ENCODE results near the gene SERPINA1. TPM values are rescaled to one million over a fixed set of nuclear protein-coding genes. Genes with fewer than 3 reads are reported as not detected.

The SERPINA1 gene
- total RNA-seq, 4 donors from 2014 or later = 102 to 1,757 (median 637) TPM

- no peak for TF ChIP-seq POLR2A (IDR thresholded peaks at IDR 0.05)
- TF ChIP-seq, protein P1, sequence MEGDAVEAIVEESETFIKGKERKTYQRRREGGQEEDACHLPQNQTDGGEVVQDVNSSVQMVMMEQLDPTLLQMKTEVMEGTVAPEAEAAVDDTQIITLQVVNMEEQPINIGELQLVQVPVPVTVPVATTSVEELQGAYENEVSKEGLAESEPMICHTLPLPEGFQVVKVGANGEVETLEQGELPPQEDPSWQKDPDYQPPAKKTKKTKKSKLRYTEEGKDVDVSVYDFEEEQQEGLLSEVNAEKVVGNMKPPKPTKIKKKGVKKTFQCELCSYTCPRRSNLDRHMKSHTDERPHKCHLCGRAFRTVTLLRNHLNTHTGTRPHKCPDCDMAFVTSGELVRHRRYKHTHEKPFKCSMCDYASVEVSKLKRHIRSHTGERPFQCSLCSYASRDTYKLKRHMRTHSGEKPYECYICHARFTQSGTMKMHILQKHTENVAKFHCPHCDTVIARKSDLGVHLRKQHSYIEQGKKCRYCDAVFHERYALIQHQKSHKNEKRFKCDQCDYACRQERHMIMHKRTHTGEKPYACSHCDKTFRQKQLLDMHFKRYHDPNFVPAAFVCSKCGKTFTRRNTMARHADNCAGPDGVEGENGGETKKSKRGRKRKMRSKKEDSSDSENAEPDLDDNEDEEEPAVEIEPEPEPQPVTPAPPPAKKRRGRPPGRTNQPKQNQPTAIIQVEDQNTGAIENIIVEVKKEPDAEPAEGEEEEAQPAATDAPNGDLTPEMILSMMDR (IDR thresholded peaks at IDR 0.05) = no peak
- Histone ChIP-seq H3K9me3 (no peaks in the 10 kb centered on the region), H3K36me3 (no peaks in the 10 kb centered on the region), H3K27me3 (no peaks in the 10 kb centered on the region), H3K4me1 (no peaks in the 10 kb centered on the region), H3K27ac (no peak overlapping the region), H3K4me3 (no peak overlapping the region)
- DNase-seq = no peak
These were observed 55.8 kb downstream of the SERPINA1 start for GRCh38 chr14:94332587-94332986.

- TF ChIP-seq, protein P1 (IDR thresholded peaks at IDR 0.05) = no peak
- TF ChIP-seq POLR2A (IDR thresholded peaks at IDR 0.05) = no peak
- Histone ChIP-seq H3K27me3 (no peaks in the 10 kb centered on the region), H3K4me1 (no peaks in the 10 kb centered on the region), H3K9me3 (no peaks in the 10 kb centered on the region), H3K27ac (no peak overlapping the region), H3K36me3 (no peaks in the 10 kb centered on the region), H3K4me3 (no peak overlapping the region)
- no peak for DNase-seq
These were observed 56.3 kb downstream of the SERPINA1 start for GRCh38 chr14:94332063-94332583.

DNA sequence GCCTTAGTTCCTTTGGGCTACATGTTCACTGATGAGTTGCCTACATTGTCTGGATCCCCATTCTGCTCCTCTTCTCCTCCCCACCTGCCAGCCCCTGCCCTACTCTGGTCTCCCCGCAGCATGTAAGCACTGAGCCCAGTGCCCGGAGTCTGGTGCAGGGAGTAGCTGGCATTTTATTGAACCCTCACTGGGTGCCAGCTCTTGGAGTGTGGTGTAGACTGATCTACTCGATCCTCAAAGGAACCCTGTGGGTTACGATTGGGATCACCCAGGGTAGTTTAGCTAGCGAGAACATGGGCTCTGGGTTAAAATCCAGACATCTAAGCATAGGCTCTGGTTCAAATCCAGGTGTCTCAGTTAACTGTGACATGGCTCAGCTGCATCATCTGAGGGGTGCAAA, 56.9 kb downstream of the SERPINA1 start:
- Histone ChIP-seq H3K4me1 (no peaks in the 10 kb centered on the region), H3K36me3 (no peaks in the 10 kb centered on the region), H3K27me3 (no peaks in the 10 kb centered on the region), H3K4me3 (no peak overlapping the region), H3K9me3 (no peaks in the 10 kb centered on the region), H3K27ac (no peak overlapping the region)
- DNase-seq = no peak
- TF ChIP-seq POLR2A (IDR thresholded peaks at IDR 0.05) = no peak
- TF ChIP-seq, protein P1 (IDR thresholded peaks at IDR 0.05) = no peak

GRCh38 chr14:94330857-94331256, 57.5 kb downstream of the SERPINA1 start:
- H3K9me3 ChIP-seq = no peaks in the 10 kb centered on the region
- no peaks in the 10 kb centered on the region for H3K4me1 ChIP-seq
- H3K36me3 ChIP-seq = no peaks in the 10 kb centered on the region
- H3K27me3 ChIP-seq = no peaks in the 10 kb centered on the region
- no peak overlapping the region for H3K27ac ChIP-seq
- TF ChIP-seq, protein P1 (IDR thresholded peaks at IDR 0.05) = no peak
- no peak for TF ChIP-seq POLR2A (IDR thresholded peaks at IDR 0.05)
- H3K4me3 ChIP-seq = no peak overlapping the region
- DNase-seq = no peak

DNA sequence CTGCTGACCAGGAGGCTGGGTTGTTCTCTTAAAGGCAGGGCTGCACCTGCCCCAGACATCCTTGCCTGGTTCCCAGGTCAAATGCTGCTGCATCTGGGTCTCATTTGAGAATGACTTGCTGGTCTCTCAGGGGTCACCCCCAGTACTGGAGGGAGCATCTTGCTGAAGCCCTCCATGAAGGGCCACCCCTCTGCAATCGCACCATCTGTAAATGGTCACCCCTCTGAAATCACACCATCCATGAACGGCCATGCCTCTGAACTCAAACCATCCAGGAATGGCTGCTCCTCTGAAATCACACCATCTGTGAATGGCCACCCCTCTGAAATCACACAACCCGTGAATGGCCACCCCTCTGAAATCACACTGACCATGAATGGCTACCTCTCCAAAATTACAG, 58.0 kb downstream of the SERPINA1 start:
- Histone ChIP-seq H3K27me3 (no peaks in the 10 kb centered on the region), H3K36me3 (no peaks in the 10 kb centered on the region)
- DNase-seq = no peak

More for the DNA sequence above, 58.0 kb downstream of the SERPINA1 start:
- H3K27ac ChIP-seq = no peak overlapping the region
- no peaks in the 10 kb centered on the region for H3K4me1 ChIP-seq
- H3K9me3 ChIP-seq = no peaks in the 10 kb centered on the region
- no peak overlapping the region for H3K4me3 ChIP-seq
- no peak for TF ChIP-seq POLR2A (IDR thresholded peaks at IDR 0.05)
- TF ChIP-seq, protein P1 (IDR thresholded peaks at IDR 0.05) = no peak

All from Peyer's patch (tissue), 4 donors.